ENCODE measurements around the gene EIPR1. TPM values are rescaled to one million over a fixed set of nuclear protein-coding genes. Genes with fewer than 3 reads are reported as not detected.

EIPR1 gene
- polyA plus RNA-seq, 2 of the 4 experiments (the other 2 are of a cell fraction): 55.0 to 65.0 TPM

GRCh38 chr2:3270095-3270478 lies 107.5 kb downstream of the EIPR1 start (continued):
- TF ChIP-seq CHD2 (IDR thresholded peaks at IDR 0.05; ENCODE audit: low read length, partially characterized antibody): no peak
- TF ChIP-seq PHF8 (IDR thresholded peaks at IDR 0.05; ENCODE audit: borderline replicate concordance, low read depth): no peak

DNA sequence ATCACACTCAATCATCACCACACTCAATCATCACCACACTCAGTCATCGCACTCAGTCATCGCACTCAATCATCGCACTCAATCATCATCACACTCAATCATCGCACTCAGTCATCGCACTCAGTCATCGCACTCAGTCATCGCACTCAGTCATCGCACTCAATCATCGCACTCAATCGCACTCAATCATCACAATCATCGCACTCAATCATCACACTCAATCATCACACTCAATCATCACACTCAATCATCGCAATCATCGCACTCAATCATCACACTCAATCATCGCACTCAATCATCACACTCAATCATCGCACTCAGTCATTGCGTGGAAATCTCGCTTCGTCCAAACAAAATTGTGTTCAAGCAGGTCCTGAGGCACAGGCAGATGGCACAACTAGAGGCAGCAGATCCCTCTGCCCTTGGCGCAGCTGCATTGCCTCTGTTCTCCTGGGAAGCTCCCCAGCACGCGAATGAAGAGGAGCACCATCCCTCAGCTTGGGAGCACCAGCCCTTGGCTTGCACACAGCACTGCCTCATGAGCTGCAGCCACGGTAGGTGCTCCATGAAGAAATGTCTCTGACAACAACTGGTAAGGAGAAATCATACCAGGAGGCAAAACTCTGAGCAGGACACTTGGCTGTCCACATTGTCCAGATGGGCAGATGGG lies 108.1 kb downstream of the EIPR1 start:
- POLR2A ChIA-PET: no interaction called here

DNA sequence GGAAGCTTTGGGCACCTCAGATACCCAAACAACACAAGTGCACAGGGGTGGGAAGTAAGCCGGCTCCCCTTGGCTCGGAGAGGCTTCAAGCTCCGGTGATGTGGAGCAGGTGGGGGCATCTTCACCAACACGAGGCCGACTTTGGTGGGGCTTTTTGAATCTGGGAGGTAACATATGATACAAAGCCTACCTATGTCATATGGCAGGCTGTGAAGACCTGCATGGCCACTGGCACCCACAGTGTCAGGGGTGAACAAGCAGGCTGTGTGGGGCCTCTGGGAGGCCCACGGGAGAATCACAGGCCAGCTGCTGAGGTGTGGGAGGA lies 109.0 kb downstream of the EIPR1 start:
- CTCF ChIA-PET: no interaction called here
- WGBS (ENCODE audit: missing lambda C conversion rate): 92% methylated on average over 6 of the region's 6 CpGs
- TF ChIP-seq CHD2 (IDR thresholded peaks at IDR 0.05; ENCODE audit: low read length, partially characterized antibody) (no peak), NR3C1 (IDR thresholded peaks at IDR 0.05) (no peak), SMC3 (IDR thresholded peaks at IDR 0.05) (no peak), HOXB13 (CRISPR knock-in tag; IDR thresholded peaks at IDR 0.05; ENCODE audit: low read depth) (no peak), RAD21 (conservative IDR thresholded peaks at IDR 0.05 in 1 of 2, IDR thresholded peaks at IDR 0.05 in 1 of 2) (no peak), RFX5 (IDR thresholded peaks at IDR 0.05) (no peak), RARB (CRISPR knock-in tag; IDR thresholded peaks at IDR 0.05) (no peak), CBX8 (IDR thresholded peaks at IDR 0.05) (no peak), FOSL2 (IDR thresholded peaks at IDR 0.05) (no peak), FOSL2 (CRISPR knock-in tag; IDR thresholded peaks at IDR 0.05) (no peak)
- TF ChIP-seq, protein P1, sequence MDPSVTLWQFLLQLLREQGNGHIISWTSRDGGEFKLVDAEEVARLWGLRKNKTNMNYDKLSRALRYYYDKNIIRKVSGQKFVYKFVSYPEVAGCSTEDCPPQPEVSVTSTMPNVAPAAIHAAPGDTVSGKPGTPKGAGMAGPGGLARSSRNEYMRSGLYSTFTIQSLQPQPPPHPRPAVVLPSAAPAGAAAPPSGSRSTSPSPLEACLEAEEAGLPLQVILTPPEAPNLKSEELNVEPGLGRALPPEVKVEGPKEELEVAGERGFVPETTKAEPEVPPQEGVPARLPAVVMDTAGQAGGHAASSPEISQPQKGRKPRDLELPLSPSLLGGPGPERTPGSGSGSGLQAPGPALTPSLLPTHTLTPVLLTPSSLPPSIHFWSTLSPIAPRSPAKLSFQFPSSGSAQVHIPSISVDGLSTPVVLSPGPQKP (IDR thresholded peaks at IDR 0.05; ENCODE audit: low read depth, low read length): no peak
- H3K4me1 ChIP-seq: no peaks in the 10 kb centered on the region
- no peak overlapping the region for H3K4me2 ChIP-seq
- H3K9me3 ChIP-seq: 0 out of 3 replicates have a peak, but pooled peaks cover 5% of the 10 kb centered on the region
- FAIRE-seq (no peak), ATAC-seq (no peak), DNase-seq (ENCODE audit: low read depth in 1 of 2, low spot score in 1 of 2) (no peak)
- no peak overlapping the region for H3K4me3 ChIP-seq
- POLR2A ChIA-PET: no interaction called here
- H3K27ac ChIP-seq: no peak overlapping the region

More for the DNA sequence above, 108.1 kb downstream of the EIPR1 start:
- WGBS (ENCODE audit: missing lambda C conversion rate): 80% methylated on average over 18 of the region's 22 CpGs
- no peak for DNase-seq (ENCODE audit: low read depth in 1 of 2, low spot score in 1 of 2)
- no peaks in the 10 kb centered on the region for H3K4me1 ChIP-seq
- CTCF ChIA-PET: no interaction called here
- H3K4me3 ChIP-seq: no peak overlapping the region
- no peak for FAIRE-seq
- no peak overlapping the region for H3K4me2 ChIP-seq
- H3K27ac ChIP-seq: no peak overlapping the region
- no peak for TF ChIP-seq HEYL (CRISPR knock-in tag; IDR thresholded peaks at IDR 0.05)
- no peak for TF ChIP-seq HOXA7 (CRISPR knock-in tag; IDR thresholded peaks at IDR 0.05)
- no peak for TF ChIP-seq PHF8 (IDR thresholded peaks at IDR 0.05; ENCODE audit: borderline replicate concordance, low read depth)
- TF ChIP-seq TFCP2L1 (CRISPR knock-in tag; IDR thresholded peaks at IDR 0.05): no peak
- TF ChIP-seq, protein P2, sequence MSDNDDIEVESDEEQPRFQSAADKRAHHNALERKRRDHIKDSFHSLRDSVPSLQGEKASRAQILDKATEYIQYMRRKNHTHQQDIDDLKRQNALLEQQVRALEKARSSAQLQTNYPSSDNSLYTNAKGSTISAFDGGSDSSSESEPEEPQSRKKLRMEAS (IDR thresholded peaks at IDR 0.05): no peak
- TF ChIP-seq ZNF302 (CRISPR knock-in tag; IDR thresholded peaks at IDR 0.05): no peak
- no peak for TF ChIP-seq MAZ (IDR thresholded peaks at IDR 0.05; ENCODE audit: borderline replicate concordance, low read depth, low read length)
- no peak for TF ChIP-seq POLR2AphosphoS2 (conservative IDR thresholded peaks at IDR 0.05; ENCODE audit: low read length)
- TF ChIP-seq FOXS1 (CRISPR knock-in tag; IDR thresholded peaks at IDR 0.05): no peak
- no peak for TF ChIP-seq HOXB5 (CRISPR knock-in tag; IDR thresholded peaks at IDR 0.05)
- no peak for TF ChIP-seq HES2 (IDR thresholded peaks at IDR 0.05)
- TF ChIP-seq CBX2 (IDR thresholded peaks at IDR 0.05; ENCODE audit: borderline replicate concordance, low read depth): no peak
- no peak for TF ChIP-seq CHD2 (IDR thresholded peaks at IDR 0.05; ENCODE audit: low read length, partially characterized antibody)
- no peak for TF ChIP-seq ZFP36 (IDR thresholded peaks at IDR 0.05; ENCODE audit: borderline replicate concordance, partially characterized antibody)
- no peak for TF ChIP-seq BCL3 (IDR thresholded peaks at IDR 0.05)
- TF ChIP-seq, protein P3, sequence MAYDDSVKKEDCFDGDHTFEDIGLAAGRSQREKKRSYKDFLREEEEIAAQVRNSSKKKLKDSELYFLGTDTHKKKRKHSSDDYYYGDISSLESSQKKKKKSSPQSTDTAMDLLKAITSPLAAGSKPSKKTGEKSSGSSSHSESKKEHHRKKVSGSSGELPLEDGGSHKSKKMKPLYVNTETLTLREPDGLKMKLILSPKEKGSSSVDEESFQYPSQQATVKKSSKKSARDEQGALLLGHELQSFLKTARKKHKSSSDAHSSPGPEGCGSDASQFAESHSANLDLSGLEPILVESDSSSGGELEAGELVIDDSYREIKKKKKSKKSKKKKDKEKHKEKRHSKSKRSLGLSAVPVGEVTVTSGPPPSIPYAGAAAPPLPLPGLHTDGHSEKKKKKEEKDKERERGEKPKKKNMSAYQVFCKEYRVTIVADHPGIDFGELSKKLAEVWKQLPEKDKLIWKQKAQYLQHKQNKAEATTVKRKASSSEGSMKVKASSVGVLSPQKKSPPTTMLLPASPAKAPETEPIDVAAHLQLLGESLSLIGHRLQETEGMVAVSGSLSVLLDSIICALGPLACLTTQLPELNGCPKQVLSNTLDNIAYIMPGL (CRISPR knock-in tag; IDR thresholded peaks at IDR 0.05; ENCODE audit: borderline replicate concordance): no peak
- TF ChIP-seq RNF2 (IDR thresholded peaks at IDR 0.05; ENCODE audit: borderline replicate concordance, low read depth): no peak
- no peak for TF ChIP-seq NPAS2 (CRISPR knock-in tag; IDR thresholded peaks at IDR 0.05; ENCODE audit: borderline replicate concordance)
- TF ChIP-seq RARB (CRISPR knock-in tag; IDR thresholded peaks at IDR 0.05): no peak
- no peak for TF ChIP-seq ZSCAN20 (CRISPR knock-in tag; IDR thresholded peaks at IDR 0.05)
- no peak for ATAC-seq
- H3K9me3 ChIP-seq: peaks cover 14% of the 10 kb centered on the region; the same call in 2 of the 3 replicates
